HEK293 (cell line): ENCODE results near the gene TOMM40L.

Experiments
- ZNF555 ChIP-seq: fragments of 450-650 bp; formaldehyde crosslinking; conservative IDR thresholded peaks from 2 replicates; pipeline ENCODE4 v1.5.1; 2017; ENCODE audit warnings: missing biosample characterization, mild to moderate bottlenecking, missing genetic modification characterization, inconsistent platforms
- TF ChIP-seq, protein P1 (sequence below): fragments of 450-650 bp; formaldehyde crosslinking; IDR thresholded peaks from 2 replicates; pipeline ENCODE4 v1.5.1; 2016; ENCODE audit warnings: missing biosample characterization, missing genetic modification characterization

DNA sequence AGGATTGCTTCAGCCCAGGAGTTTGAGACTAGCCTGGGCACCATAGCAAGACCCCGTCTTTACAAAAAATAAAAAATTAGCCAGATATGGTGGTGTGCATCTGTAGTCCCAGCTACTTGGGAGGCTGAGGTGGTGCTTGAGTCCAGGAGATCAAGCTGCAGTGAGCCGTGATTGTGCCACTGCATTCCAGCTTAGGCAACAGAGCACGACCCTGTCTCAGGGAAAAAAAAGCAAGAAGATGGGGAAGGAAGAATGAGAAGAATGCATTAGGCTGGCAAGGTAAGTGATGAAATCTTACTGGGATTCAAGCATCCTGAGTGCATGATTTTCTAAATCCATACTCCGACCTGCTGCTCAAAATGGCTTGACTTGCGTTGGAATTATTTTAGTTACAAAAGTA is 39.4 kb downstream of the TOMM40L start:
- TF ChIP-seq, protein P1, sequence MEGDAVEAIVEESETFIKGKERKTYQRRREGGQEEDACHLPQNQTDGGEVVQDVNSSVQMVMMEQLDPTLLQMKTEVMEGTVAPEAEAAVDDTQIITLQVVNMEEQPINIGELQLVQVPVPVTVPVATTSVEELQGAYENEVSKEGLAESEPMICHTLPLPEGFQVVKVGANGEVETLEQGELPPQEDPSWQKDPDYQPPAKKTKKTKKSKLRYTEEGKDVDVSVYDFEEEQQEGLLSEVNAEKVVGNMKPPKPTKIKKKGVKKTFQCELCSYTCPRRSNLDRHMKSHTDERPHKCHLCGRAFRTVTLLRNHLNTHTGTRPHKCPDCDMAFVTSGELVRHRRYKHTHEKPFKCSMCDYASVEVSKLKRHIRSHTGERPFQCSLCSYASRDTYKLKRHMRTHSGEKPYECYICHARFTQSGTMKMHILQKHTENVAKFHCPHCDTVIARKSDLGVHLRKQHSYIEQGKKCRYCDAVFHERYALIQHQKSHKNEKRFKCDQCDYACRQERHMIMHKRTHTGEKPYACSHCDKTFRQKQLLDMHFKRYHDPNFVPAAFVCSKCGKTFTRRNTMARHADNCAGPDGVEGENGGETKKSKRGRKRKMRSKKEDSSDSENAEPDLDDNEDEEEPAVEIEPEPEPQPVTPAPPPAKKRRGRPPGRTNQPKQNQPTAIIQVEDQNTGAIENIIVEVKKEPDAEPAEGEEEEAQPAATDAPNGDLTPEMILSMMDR (tag by site-specific recombination) = no peak
- TF ChIP-seq ZNF555 (tag by site-specific recombination) = no peak
